HEK293T (cell line): Measurements from ENCODE around the gene SUSD4.

Experiments
- CTCF ChIA-PET: fragments of 350-600 bp; formaldehyde crosslinking; extraction: SDS; loops from one replicate; lab custom pipeline; 2021; ENCODE audit warnings: antibody characterized with exemption, inconsistent platforms; lab: Yijun Ruan, JAX
- POLR2A ChIA-PET: fragments of 350-600 bp; formaldehyde crosslinking; extraction: SDS; loops from one replicate; lab custom pipeline; 2020; ENCODE audit warnings: antibody characterized with exemption, inconsistent platforms; lab: Yijun Ruan, JAX
- DNase-seq: peaks from one replicate; pipeline ENCODE4 v3.0.0; 2012; ENCODE audit warnings: mixed read lengths; ENCODE audit errors: extremely low spot score
- ARNT ChIP-seq: fragments of 450-650 bp; IDR thresholded peaks from 2 replicates; pipeline ENCODE4 v1.6.1; 2017; ENCODE audit warnings: mild to moderate bottlenecking
- BHLHE40 ChIP-seq: fragments of 450-650 bp; IDR thresholded peaks from 2 replicates; pipeline ENCODE4 v1.6.1; 2016; ENCODE audit warnings: mild to moderate bottlenecking, moderate library complexity, borderline replicate concordance
- CTBP1 ChIP-seq: fragments of 450-650 bp; IDR thresholded peaks from 2 replicates; pipeline ENCODE4 v1.6.1; 2016; ENCODE audit warnings: borderline replicate concordance
- ELF4 ChIP-seq: fragments of 450-650 bp; IDR thresholded peaks from 2 replicates; pipeline ENCODE4 v1.6.1; 2017; ENCODE audit warnings: antibody characterized with exemption
- FOXA1 ChIP-seq: fragments of 450-650 bp; IDR thresholded peaks from 2 replicates; pipeline ENCODE4 v1.6.1; 2016; ENCODE audit warnings: mild to moderate bottlenecking
- FOXK2 ChIP-seq: fragments of 450-650 bp; IDR thresholded peaks from 2 replicates; pipeline ENCODE4 v1.6.1; 2016; ENCODE audit warnings: mild to moderate bottlenecking
- FOXM1 ChIP-seq: fragments of 450-650 bp; IDR thresholded peaks from 2 replicates; pipeline ENCODE4 v1.6.1; 2017; ENCODE audit warnings: mild to moderate bottlenecking, borderline replicate concordance
- HDGF ChIP-seq: fragments of 450-650 bp; IDR thresholded peaks from 2 replicates; pipeline ENCODE4 v1.6.1; 2017; ENCODE audit warnings: antibody characterized with exemption, borderline replicate concordance
- L3MBTL2 ChIP-seq: fragments of 450-650 bp; conservative IDR thresholded peaks from 2 replicates; pipeline ENCODE4 v1.6.1; 2016; ENCODE audit warnings: mild to moderate bottlenecking
- LEF1 ChIP-seq: fragments of 450-650 bp; IDR thresholded peaks from 2 replicates; pipeline ENCODE4 v1.6.1; 2017; ENCODE audit warnings: mild to moderate bottlenecking, borderline replicate concordance
- NFRKB ChIP-seq: fragments of 450-650 bp; IDR thresholded peaks from 2 replicates; pipeline ENCODE4 v1.6.1; 2016; ENCODE audit warnings: mild to moderate bottlenecking, moderate library complexity
- PKNOX1 ChIP-seq: fragments of 450-650 bp; IDR thresholded peaks from 2 replicates; pipeline ENCODE4 v1.6.1; 2016
- SP1 ChIP-seq: fragments of 450-650 bp; IDR thresholded peaks from 2 replicates; pipeline ENCODE4 v1.6.1; 2017
- SUZ12 ChIP-seq: fragments of 450-650 bp; IDR thresholded peaks from 2 replicates; pipeline ENCODE4 v1.6.1; 2016; ENCODE audit warnings: mild to moderate bottlenecking
- TARDBP ChIP-seq: fragments of 450-650 bp; IDR thresholded peaks from 2 replicates; pipeline ENCODE4 v1.6.1; 2016
- ZNF384 ChIP-seq: fragments of 450-650 bp; IDR thresholded peaks from 2 replicates; pipeline ENCODE4 v1.6.1; 2016

SUSD4 gene

GRCh38 chr1:223221686-223222085, 142.3 kb downstream of the SUSD4 start:
- TF ChIP-seq PKNOX1 (no peak), NFRKB (no peak), BHLHE40 (no peak), SUZ12 (no peak), HDGF (no peak), ZNF384 (no peak)
- DNase-seq = no peak
- ChIA-PET CTCF (no interaction called here), POLR2A (no interaction called here)

- POLR2A ChIA-PET = no interaction called here
- CTCF ChIA-PET = no interaction called here
- TF ChIP-seq ELF4 (no peak), ARNT (no peak)
- DNase-seq = no peak
Observed at GRCh38 chr1:223219846-223220610, 143.9 kb downstream of the SUSD4 start.

- DNase-seq = no peak
- POLR2A ChIA-PET = no interaction called here
- CTCF ChIA-PET = no interaction called here
- TF ChIP-seq ELF4 = no peak
- no peak for TF ChIP-seq PKNOX1
- TF ChIP-seq NFRKB = no peak
- TF ChIP-seq ZNF384 = no peak
- TF ChIP-seq BHLHE40 = no peak
- no peak for TF ChIP-seq FOXK2
- no peak for TF ChIP-seq SP1
- TF ChIP-seq ARNT = no peak
- TF ChIP-seq LEF1 = no peak
- no peak for TF ChIP-seq L3MBTL2
- no peak for TF ChIP-seq FOXA1
- TF ChIP-seq HDGF = no peak
- TF ChIP-seq FOXM1 = no peak
- no peak for TF ChIP-seq SUZ12
- no peak for TF ChIP-seq TARDBP
Observed at GRCh38 chr1:223219318-223219635, 144.7 kb downstream of the SUSD4 start.

GRCh38 chr1:223217781-223218180, 146.2 kb downstream of the SUSD4 start:
- TF ChIP-seq NFRKB (no peak), FOXM1 (no peak), FOXA1 (no peak), PKNOX1 (no peak), BHLHE40 (no peak), LEF1 (no peak), SP1 (no peak), L3MBTL2 (no peak), FOXK2 (no peak)
- no peak for DNase-seq
- ChIA-PET POLR2A (no interaction called here), CTCF (no interaction called here)

- ChIA-PET CTCF (no interaction called here), POLR2A (no interaction called here)
- TF ChIP-seq CTBP1 (no peak), SP1 (no peak), FOXA1 (no peak), BHLHE40 (no peak), NFRKB (no peak), HDGF (no peak), LEF1 (no peak), ELF4 (no peak), FOXK2 (no peak), FOXM1 (no peak), L3MBTL2 (no peak), PKNOX1 (no peak), TARDBP (no peak), ZNF384 (no peak), SUZ12 (no peak), ARNT (no peak)
- no peak for DNase-seq
Observed at GRCh38 chr1:223216531-223217205, 147.3 kb downstream of the SUSD4 start.

- POLR2A ChIA-PET = no interaction called here
- CTCF ChIA-PET = no interaction called here
- DNase-seq = no peak
- TF ChIP-seq ZNF384 (no peak), FOXK2 (no peak), L3MBTL2 (no peak)
Observed at GRCh38 chr1:223216074-223216473, 147.9 kb downstream of the SUSD4 start.
